GM18868 (cell line): Measurements from ENCODE around the gene MYLK4.

Experiments used
- ATAC-seq: cut with Tn5 transposase; IDR thresholded peaks from one replicate; pipeline ENCODE4 v1.9.1; 2021; ENCODE audit warnings: mild to moderate bottlenecking, moderate library complexity; ENCODE audit not compliant: unreplicated experiment

The MYLK4 gene

DNA sequence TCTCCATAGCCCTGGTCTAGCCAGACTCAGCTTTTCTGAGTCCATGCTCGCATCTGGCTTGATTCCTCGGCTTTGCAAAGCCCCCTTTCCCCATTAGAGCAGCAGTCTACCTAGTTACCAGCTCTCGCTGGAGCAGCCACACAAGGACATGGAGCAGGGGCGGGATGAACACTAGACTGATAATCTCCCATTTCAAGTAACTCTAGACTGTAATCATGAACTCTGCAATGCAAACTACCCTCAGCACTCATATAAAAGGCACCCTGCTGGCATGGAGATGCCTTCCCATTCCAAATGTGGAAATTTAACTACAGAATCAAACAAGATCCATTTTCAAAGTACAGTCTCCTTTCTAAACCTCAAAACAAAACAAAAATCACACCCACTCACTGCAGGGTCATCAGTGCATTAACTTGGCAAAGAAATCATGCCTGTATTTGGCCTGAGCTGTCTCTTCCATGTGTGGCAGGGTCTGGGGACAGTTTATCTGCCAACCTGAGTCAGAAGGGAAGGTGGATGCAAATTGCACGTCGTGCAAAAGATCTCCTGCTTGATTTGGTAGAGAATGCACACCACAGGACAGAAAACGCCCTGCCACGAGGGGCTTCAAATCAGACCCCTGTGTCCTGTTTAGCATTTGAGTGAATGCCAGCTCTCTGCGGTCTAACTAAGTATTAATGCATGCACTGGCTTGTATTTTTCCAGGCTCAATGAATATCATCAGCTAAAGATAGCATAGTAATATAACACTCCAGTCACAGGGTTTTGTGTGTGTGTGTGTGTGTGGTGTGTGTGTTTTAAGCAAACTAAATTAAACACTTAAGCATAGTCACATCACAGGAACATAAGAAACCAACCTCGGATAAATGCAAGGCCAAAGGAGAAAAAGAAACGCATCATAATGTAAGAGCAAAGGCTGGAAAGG is 85.3 kb downstream of the MYLK4 start:
- ATAC-seq, result no peak

DNA sequence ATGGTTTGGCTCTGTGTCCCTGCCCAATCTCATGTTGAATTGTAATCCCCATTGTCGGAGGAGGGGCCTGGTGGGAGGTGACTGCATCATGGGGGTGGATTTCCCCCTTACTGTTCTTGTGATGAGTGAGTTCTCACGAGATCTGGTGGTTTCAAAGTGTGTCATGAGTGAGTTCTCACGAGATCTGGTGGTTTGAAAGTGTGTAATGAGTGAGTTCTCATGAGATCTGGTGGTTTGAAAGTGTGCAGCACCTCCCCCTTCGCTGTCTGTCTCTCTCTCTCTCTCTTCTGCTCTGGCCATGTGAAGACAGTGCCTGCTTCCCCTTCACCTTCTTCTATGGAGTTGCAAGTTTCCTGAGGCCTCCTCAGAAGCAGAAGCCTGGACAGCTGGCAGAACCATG is 87.6 kb downstream of the MYLK4 start:
- ATAC-seq, result no peak

DNA sequence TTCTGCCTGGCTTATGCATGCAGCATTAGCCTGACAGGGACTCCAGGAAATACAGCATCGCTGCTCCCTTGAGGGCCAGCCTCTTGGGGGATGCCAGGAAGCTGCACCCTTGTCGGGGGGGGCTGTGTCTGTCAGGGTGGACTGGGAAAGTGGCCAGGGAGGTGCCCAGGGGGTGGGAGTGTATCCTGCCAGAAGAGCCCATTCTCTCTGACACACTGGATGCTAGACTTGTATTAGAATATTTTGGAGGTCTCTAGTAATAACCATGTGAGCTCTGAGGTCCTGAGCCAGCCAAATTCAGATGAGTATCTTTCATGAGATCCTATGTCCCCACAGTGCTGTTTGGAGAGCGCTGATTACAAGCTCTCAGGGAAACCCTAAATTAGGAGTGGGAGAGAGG is 89.1 kb downstream of the MYLK4 start:
- ATAC-seq, result no peak

DNA sequence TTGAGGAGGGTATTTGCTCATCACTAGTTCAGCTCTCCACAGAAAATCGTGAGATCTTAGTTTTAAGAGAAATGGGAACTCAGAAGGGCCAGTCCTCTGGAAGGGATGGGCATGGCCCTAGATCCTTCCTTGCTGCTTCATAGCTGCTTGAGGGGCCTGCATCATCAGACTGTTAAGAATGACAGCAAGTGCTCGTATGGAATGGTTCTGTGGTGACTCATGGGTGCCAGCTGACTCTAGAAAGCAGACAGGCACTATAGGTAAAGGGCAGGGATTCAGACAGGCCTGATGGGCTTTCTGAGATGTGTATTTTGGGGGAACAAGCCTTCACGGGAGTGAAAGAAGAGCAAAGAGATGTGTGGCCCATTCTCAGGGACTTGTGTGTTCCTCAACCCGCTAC is 90.8 kb downstream of the MYLK4 start:
- no peak for ATAC-seq

DNA sequence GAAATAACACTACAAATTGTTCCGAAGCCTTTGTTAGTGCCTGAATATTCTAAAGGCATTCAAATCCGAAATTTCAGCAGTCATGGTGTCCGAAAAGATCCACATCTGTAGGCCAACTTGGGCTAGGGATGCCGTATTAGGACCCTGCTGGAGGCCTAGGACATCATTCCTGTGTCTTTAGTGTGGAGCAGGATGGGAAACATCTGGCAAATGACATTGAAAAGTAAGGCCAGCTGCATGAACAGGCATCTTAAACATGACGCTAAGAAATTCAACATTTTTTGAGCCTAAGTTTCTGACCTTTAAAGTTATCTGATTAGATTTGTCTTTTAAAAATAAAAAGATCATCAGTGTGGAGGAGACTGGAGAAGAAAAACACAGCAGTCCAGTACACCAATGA is 91.3 kb downstream of the MYLK4 start:
- ATAC-seq, result no peak

DNA sequence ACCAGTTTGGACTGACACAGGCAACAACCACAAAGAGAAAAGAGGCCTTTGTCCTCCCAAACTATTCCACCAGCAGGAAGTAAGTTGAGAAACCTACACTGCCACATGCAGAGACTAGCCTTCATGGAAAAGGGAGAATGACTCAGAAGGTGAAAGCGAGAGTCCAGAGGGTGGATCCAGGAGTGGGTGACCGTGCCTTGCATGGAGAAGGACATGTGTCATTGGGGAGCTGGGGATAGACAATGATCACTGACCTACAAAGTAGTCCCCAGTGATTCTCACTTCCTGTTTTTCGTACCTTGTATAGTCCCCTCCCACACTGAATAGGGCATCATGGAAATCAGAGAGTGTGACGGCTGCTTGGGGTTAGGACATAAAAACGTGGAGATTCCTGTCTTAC is 91.9 kb downstream of the MYLK4 start:
- peak; percentile 93 for ATAC-seq

DNA sequence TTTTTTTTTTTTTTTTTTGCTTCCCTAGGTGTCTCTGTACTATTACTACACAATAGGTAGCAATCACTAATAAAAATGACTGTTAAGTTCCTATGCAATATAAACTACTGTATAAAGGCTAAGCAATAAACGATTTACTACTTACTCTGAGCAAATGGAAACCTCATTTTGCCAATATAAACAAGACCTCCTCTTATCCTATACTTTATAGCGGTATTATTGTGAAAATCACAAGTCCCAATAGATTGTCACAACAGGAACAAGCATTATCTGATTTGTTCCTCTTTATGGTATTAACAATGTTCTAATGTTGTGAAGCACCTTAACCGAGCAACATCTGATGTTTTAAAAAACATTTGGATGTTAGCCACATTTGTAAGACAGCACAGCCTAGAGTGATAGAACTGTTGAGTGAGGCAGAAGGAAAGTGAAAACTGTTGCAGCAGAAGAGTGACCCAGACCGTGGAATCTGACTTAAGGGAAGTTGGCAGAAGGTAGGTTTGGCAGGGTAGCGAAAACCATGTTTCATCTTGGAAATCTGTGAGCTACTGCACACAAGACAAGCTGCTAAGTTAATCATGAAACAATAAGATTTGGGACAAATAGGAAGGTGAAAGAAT is 94.2 kb downstream of the MYLK4 start:
- no peak for ATAC-seq

DNA sequence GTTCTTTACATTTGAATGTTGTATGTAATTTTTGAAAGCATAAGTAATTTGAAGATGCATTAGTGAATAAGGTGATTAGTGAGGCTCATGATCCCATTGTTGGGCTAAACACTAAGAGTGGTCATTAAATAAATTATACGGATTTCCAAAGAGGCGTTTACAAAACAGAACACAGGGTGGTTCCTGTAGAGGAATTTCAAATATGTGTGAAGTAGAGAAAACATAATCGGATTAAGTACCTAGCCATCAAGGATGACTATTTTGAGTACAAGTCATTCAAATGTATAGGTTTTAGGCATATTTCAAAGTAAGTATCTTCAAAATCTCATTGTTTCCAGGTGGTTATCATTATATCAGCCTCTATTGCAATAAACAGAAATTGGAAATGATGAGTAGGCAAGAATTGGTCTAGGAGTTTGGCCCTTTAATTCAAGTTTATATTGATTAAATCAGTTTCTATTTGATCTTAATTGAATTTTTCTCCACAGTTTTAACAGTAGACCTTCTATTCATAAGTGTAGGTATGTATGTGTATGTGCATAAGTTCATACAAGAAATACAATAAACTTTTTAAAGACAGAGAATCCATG is 94.8 kb downstream of the MYLK4 start:
- ATAC-seq, result no peak

DNA sequence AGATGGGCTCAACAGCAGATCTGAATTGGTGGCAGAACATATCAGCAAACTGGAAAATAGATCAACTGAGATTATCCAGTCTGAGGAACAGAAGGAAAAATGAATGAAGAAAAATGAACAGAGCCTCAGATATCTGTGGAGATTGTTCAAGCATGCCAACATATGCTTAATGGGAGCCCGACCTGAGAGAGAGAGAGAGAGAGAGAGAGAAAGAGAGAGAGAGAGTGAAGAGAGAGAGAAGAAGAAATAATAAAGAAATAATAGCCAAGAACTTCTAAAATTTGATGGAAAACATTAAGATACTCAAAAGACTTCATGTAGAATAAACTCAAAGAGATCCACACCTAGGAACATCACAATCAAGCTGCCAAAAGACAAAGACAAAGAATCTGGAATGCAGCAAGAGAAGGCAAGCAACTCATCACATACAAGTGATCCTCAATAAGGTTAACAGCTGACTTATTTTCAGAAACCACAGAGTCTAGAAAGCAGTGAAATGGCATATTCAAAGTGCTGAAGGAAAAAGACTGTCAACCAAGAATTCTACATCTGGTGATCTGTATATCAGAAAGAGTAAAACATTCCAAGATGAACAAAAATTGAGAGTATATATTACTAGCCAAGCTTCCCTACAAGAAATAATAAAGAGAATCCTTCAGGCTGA is 97.2 kb downstream of the MYLK4 start:
- no peak for ATAC-seq

DNA sequence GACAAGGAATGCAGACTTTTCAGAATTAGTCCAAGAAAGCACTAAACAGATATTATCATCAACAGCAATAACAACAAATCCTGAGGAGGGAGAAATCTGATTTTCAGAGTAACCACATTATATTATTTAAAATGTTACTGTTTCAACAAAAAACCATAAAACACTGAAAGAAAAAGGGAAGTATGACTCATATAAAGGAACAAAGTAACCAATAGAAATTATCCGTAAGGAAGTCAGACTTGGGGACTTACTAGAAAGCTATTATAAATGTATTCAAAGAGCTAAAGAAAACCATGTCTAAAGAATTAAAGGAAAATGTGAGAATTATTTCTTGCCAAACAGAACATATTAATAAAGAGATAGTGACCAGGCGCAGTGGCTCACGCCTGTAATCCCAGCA is 98.1 kb downstream of the MYLK4 start:
- no peak for ATAC-seq

DNA sequence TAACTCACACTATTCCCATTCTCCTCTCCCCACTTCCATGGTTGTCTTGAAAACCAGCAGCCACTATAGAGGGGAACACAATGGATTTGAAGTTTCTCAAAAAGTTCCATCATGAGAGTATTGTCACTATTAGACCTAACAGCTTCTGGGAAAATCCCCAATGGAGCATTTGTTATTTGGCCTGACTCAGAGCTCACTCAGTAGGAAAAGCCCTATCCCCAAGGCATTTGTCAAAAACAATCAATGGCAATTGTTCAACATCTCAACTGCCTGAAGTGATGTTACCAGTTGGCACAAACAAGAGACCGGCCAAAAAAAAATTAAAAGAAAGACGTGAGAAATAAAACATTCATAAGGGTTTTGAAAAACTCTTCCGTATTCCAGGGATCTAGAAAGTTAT is 98.8 kb downstream of the MYLK4 start:
- ATAC-seq, result no peak

DNA sequence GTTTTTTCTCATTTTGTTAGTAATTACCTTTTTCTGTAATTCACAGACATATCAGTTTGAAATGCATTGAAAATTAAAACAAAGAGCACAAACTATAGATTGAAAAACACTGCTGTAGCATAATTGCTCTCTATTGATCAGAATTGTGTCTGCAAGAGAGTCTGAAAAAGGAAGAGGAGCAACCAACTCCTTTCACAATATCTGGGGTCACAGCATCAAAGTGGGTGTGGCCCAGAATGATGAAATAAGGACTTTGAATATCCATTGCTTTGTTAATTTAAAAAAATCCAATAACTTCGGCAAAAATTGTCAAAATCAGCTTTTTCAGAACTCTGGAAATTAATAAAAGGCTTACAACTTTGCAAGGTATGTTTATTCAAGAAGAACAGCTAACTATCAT is 99.2 kb downstream of the MYLK4 start:
- no peak for ATAC-seq

DNA sequence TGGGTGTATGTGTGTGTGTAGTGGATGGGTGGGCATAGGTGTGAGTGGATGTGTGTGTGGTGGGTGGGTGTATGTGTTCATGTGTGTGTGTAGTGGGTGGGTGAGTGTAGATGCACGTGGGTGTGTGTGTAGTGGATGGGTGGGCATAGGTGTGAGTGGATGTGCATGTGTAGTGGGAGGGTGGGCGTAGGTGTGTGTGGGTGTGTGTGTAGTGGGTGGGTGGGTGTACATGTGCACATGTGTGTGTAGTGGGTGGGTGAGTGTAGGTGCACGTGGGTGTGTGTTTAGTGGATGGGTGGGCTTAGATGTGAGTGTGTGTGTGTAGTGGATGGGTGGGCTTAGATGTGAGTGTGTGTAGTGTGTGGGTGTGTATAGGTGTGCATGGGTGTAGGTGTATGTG is 104.4 kb downstream of the MYLK4 start:
- no peak for ATAC-seq

DNA sequence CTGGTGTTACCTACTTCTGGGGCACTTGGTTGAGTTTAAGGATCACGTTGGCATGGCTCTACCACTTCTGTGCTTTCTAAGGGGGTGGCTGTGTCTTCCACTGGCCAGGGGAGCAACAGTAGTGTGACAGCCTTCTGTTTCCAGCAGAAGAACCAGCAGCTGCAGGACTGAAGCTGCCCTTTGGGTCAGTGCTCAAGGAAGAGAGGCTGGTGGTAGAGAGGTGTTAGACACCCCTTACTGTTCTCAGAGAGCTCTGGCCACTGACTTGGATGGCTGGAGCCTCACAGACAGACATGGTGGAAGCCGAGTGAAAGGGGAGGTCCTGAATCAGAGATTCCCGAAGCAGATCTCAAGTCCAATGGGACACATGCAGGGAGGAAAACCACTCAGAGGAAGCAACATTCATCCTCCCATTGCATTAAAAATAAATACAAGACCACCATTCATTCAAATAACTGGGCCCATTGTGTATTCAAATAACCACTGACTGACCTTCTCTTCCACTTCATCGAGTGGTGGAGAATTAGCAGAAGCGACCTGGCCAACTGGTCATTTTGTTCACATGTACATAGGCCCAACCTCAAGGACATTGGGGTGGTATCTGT is 106.7 kb downstream of the MYLK4 start:
- no peak for ATAC-seq

DNA sequence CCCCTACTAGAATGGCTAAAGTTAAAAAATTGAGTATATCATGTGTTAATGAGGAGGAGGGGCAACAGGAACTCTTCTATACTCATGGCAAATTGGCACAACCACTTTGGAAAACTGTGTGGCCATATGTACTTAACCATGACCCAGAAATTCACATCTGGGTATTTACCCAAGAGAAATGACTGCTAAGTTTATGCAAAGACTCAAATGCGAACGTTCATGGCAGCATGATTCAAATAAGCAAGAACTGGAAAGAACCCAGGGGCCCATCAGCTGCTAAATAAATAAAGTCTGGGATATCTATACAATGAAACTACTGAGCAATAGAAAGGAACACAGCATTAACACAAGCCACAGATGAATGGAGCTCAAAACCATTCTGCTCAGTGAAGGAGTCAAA is 107.6 kb downstream of the MYLK4 start:
- ATAC-seq, result no peak

DNA sequence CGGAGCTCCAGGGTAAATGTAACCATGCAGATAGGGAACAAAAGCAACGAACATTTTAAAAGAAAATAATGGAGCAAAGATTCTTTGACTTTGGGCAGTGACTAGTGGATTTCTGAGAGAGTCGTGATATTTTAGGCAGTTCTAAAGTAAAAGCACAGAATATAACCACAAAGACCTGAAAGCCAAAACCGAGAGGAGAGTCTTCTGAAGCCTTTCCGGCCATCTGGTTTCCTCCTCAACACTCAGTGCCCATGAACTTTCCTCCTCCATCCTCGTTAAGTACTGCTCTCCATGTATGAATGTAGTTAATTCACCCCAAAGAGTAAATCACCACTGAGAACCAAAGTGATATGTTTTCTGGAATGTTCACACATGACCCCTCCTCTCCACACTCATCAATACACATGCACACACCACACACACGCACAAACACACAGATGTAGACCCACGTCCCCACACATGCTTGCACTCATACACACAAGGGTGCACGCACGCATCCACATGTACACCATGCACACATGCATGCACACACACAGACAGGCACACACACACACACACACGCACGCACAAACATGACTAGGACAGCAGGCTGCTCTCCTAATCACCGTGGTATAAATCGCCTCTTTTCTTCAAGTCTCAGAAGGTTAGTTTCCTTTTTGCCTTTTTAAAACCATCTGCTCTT is 109.5 kb downstream of the MYLK4 start:
- ATAC-seq, result no peak

DNA sequence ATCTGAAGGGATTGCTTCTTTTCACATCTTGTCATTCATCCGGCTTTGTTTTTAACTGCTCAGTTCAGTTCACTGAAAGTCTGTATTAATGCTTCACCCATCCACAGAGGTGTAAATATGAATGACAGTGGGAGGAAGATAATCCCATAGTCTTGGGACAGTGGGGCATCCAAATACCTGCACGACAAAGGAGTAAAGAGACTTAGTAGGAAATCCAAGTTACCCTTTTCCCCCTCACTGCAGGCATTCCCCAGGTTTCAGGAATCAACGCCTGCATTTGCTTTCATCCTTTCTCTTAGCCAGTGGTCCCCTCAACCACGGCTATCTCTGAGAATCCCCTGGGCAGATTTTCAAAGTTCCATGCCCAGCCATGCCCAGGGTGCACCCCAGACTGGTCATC is 110.2 kb downstream of the MYLK4 start:
- no peak for ATAC-seq

DNA sequence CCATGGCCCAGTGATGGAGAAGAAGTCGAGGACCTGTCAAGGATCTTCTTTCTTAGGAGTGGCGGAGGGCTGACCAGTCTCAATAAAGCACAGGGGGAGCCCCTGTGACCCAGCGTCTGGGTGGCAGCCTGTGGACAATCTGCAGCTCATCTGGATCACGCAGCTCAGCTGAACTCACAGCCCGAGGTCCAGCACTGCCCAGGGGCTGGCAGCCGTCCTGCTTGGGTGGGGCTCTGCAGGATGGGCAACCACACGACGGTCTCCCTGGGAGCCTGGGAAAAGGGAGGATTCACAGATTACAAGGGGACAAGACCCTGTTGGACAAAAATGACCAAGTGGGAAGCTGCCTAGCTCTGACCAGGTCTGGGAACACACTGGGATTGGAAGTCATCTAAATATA is 110.8 kb downstream of the MYLK4 start:
- ATAC-seq, result no peak

DNA sequence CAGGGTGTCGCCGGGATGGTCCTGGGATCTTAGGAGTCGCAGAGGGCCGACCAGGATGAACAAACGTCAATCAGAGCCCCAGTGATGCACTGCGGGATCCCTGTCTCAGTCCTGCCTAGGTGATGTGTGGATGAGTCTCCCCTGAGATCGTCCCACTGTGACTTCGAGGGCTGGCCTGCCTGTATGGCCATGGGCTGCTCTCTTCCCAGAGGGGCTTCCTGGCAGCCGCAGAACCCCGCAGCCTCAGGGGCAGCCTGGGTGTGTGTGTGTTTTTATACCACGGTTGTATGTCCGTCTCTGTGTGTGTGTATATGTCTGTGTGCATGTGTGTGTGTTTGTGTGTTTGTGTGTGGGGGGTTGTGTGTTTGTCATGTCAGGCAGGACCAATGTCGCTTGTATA is 111.6 kb downstream of the MYLK4 start:
- no peak for ATAC-seq

DNA sequence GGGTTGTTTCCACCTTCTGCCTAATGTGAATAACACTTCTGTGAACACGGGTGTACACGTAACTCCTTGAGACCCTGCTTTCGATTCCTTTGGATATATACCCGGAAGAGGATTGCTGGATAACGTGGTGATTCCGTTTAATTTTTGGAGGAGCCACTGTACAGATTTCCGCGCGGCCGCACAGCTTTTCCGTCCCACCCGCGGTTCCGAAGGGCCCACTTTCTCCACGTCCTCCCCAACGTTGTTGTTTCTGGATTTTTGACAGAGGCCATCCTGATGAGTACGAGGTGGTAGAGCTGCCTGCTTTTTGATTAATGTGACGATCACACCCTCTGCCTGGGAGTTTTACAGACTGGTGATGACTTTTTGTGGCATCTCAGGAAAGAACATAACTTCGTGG is 114.0 kb downstream of the MYLK4 start:
- no peak for ATAC-seq

DNA sequence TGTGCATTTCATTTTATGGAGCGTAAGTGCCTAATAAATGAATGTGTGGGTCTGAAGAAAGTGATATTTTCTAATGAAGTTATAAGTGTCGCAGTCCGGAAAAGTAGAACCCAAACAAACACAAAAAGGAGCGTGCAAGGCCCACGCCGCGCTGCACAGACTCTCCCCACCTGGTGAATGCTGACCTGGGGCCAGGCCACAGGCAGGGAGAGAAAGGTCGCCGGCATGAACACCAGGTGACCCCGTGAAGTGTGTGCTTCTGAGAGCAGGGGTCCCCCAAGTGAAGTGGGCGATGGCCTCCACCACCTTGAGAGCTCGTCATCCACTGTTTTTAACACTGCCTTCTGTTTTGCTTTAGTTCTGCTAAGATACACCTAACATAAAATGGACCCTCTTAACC is 114.8 kb downstream of the MYLK4 start:
- no peak for ATAC-seq
